Testis (tissue), 3 donors: Measurements from ENCODE around the gene DBP. TPM values are rescaled to one million over a fixed set of nuclear protein-coding genes. Genes with fewer than 3 reads are reported as not detected.
A peak's percentile ranks its signal among the peaks of the same experiment; 100 is the strongest.

Experiments used
- DNase-seq: peaks from one replicate; pipeline ENCODE4 v3.0.0-alpha.2; 2019
- H3K27ac ChIP-seq, 2 donors: fragments of 200-600 bp; sonication (generic); one replicate each; pipeline ENCODE4 v1.5.1; 2019
- H3K27me3 ChIP-seq: fragments of 200-600 bp; sonication (generic); one replicate; pipeline ENCODE4 v1.5.1; 2019
- H3K36me3 ChIP-seq: fragments of 200-600 bp; sonication (generic); one replicate; pipeline ENCODE4 v1.5.1; 2017; ENCODE audit warnings: low read depth; ENCODE audit errors: missing control alignments
- H3K4me1 ChIP-seq: fragments of 200-600 bp; sonication (generic); one replicate; pipeline ENCODE4 v1.5.1; 2019
- H3K4me3 ChIP-seq, 2 donors: fragments of 200-600 bp; sonication (generic); one replicate each; pipeline ENCODE4 v1.5.1; 2017 to 2019
- H3K9me3 ChIP-seq: fragments of 200-600 bp; sonication (generic); one replicate; pipeline ENCODE4 v1.5.1; 2017
- POLR2A ChIP-seq: fragments of 450-650 bp; IDR thresholded peaks from one replicate; pipeline ENCODE4 v1.6.1; 2017; ENCODE audit warnings: antibody characterized with exemption, mild to moderate bottlenecking, moderate library complexity
- WGBS, 2 donors: methylation state at CpG; one replicate each; pipeline ENCODE4 v1.1.5; 2018; 5-methylcytosine and 5-hydroxymethylcytosine counted together
- intact Hi-C: fragments of 100-400 bp; cut with DNase I; formaldehyde crosslinking; loops from one replicate; pipeline ENCODE4 v1.15.1; 2023; ENCODE audit warnings: low total_unique reads
- polyA plus RNA-seq: library from polyadenylated mRNA; stranded (reverse); fragments of 350-450 nt; fragmentation: Illumina TruSeq; extraction: RNeasy Lipid Tissue Mini Kit (QIAGEN cat#74804); gene quantifications from one replicate; pipeline ENCODE4 v1.2.3, GENCODE V29; 2014; ENCODE audit warnings: low read depth, low replicate concordance; ENCODE audit not compliant: insufficient read depth
- total RNA-seq, 2 donors: library from RNA; depleted of rRNA; stranded (reverse); fragments of >200 nt; gene quantifications; one replicate each; pipeline ENCODE4 v1.2.3, GENCODE V29; 2016
- TF ChIP-seq, protein P1 (sequence below), 3 experiments: fragments of 450-650 bp in 2 of 3; fragments of 200-600 bp in 1 of 3; sonication (generic) in 1 of 3; IDR thresholded peaks; one replicate each; pipeline ENCODE4 v1.5.1; 2016 to 2019; ENCODE audit warnings: antibody characterized with exemption in 3 of 3, mild to moderate bottlenecking in 2 of 3, moderate library complexity in 1 of 3

Gene DBP
- total and polyA plus RNA-seq, 3 donors from 2014 or later: 30.4 to 51.0 (median 48.9) TPM

DNA sequence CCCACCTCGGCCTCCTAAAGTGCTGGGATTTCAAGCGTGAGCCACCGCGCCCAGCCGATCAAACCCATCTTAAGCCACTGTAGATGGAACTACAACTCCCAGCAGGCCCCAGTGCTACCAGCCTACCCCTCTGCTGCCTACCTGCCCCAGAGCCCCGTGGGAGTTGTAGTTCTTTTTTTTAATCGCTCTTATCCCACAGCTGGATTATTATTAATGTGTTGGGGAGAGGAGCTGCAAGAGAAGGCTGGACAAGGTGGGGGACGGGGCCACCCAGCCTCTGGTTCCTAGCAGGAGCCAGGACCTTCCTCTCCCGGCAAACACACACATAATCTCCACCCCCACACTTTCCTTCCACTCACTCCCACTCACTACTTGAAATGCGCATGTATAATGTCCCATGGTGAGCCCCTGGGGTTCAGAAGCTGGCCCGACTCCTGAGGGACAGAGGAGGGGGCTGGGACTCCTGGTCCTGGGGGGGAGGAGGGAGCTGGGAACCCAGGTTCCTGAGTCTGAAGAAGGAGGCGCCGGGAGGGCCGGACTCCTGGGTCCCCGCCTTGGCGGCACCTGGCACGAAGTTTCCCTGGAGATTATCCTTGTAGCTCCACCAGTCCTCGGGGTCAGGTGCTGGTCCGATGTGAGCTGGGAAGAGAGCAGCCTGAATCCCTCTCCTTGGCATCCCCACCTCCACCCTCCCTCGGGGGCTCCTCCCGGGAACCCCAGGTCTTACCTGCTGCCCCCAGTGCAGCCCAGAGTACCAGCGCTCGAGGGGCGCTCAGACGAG lies 7.8 kb upstream of the DBP start:
- Histone ChIP-seq H3K4me3 (peak overlapping the region; percentile 49 to 66), H3K9me3 (no peaks in the 10 kb centered on the region), H3K27ac (peak overlapping the region; percentile 92 to 96), H3K27me3 (no peaks in the 10 kb centered on the region), H3K4me1 (peaks cover 17% of the 10 kb centered on the region), H3K36me3 (no peaks in the 10 kb centered on the region)
- intact Hi-C loops: loop anchor here (10.0 kb wide), 1 partner anchor 200 kb away; no protein-coding TSS in a partner anchor
- DNase-seq: peak; percentile 92
- WGBS, 2 donors: 1 to 2% methylated on average over 16 to 25 of the region's 25 CpGs
- TF ChIP-seq, protein P1, sequence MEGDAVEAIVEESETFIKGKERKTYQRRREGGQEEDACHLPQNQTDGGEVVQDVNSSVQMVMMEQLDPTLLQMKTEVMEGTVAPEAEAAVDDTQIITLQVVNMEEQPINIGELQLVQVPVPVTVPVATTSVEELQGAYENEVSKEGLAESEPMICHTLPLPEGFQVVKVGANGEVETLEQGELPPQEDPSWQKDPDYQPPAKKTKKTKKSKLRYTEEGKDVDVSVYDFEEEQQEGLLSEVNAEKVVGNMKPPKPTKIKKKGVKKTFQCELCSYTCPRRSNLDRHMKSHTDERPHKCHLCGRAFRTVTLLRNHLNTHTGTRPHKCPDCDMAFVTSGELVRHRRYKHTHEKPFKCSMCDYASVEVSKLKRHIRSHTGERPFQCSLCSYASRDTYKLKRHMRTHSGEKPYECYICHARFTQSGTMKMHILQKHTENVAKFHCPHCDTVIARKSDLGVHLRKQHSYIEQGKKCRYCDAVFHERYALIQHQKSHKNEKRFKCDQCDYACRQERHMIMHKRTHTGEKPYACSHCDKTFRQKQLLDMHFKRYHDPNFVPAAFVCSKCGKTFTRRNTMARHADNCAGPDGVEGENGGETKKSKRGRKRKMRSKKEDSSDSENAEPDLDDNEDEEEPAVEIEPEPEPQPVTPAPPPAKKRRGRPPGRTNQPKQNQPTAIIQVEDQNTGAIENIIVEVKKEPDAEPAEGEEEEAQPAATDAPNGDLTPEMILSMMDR (IDR thresholded peaks at IDR 0.05): peak in 1 of 3 experiments; percentile 7
- TF ChIP-seq POLR2A: no peak

DNA sequence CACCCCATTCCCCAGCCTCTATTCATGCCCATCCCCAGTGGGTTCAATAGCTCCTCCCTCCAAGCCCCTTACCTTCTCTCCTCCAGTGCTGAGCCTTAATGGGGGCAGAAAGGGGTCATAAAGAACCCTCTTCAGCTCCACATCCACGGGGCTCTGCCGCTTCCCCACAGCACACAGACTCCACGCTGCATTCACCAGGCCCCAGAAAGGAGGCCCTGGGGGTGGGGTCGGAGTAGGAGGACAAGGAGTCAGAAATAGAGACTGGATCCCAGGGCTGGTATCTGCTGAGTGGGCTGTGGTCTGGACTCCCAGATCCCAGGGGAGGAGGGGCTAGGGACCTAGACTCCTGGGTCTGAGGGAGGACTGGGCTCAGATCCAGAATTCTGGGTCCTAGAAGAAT lies 7.2 kb upstream of the DBP start:
- H3K27ac ChIP-seq: peak overlapping the region in 1 of 2 donors; percentile 92
- H3K36me3 ChIP-seq: no peaks in the 10 kb centered on the region
- no peaks in the 10 kb centered on the region for H3K27me3 ChIP-seq
- no peak for DNase-seq
- 48 to 56% methylated on average over 4 of the region's 4 CpGs for WGBS, 2 donors
- intact Hi-C loops: loop anchor here (10.0 kb wide), 1 partner anchor 200 kb away; no protein-coding TSS in a partner anchor
- TF ChIP-seq, protein P1 (IDR thresholded peaks at IDR 0.05): no peak
- no peak for TF ChIP-seq POLR2A
- no peaks in the 10 kb centered on the region for H3K9me3 ChIP-seq
- H3K4me1 ChIP-seq: peaks cover 17% of the 10 kb centered on the region
- H3K4me3 ChIP-seq: peak overlapping the region in 1 of 2 donors; percentile 66

DNA sequence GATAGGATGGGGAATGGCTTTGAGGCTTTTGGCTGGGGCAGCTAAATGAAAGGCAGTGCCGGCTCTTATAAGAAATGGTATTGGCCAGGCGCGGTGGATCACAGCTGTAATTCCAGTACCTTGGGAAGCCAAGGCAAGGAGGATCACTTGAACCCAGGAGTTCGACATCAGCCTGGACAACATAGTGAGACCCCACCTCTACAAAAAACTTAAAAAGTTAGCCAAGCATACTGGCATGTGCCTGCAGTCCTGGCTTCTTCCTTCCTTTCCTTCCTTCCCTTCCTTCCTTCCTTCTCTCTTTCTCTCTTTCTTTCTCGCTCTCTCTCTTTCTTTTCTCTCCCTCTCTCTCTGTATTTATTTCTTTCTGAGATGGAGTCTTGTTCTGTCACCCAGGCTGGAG lies 5.7 kb upstream of the DBP start:
- no peak for DNase-seq
- Histone ChIP-seq H3K36me3 (no peaks in the 10 kb centered on the region), H3K9me3 (no peaks in the 10 kb centered on the region), H3K4me1 (peaks cover 24% of the 10 kb centered on the region), H3K27me3 (no peaks in the 10 kb centered on the region), H3K4me3 (no peak overlapping the region), H3K27ac (no peak overlapping the region)
- intact Hi-C loops: loop anchor here (10.0 kb wide), 1 partner anchor 202 kb away; no protein-coding TSS in a partner anchor
- 88 to 89% methylated on average over 5 of the region's 5 CpGs for WGBS, 2 donors
- TF ChIP-seq, protein P1 (IDR thresholded peaks at IDR 0.05): no peak
- no peak for TF ChIP-seq POLR2A

DNA sequence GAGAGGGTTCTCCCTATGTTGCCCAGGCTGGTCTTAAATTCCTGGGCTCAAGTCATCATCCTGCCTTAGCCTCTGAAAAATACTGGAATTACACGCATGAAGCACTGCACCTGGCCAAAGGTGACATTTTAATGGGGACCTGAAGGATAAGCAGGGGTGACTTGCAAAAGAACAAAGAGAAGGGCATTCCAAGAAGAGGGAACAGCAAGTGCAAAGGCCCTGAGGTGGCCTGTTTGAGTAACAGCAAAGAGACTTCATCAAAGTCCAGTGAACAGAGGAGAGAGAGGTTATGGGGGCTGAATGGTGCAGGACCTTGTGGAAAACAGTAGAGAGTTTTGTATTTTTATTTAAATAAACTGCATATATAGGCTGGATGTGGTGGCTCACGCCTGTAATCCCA lies 4.7 kb upstream of the DBP start:
- Histone ChIP-seq H3K9me3 (no peaks in the 10 kb centered on the region), H3K27ac (no peak overlapping the region), H3K4me1 (peaks cover 24% of the 10 kb centered on the region), H3K4me3 (no peak overlapping the region), H3K27me3 (no peaks in the 10 kb centered on the region), H3K36me3 (no peaks in the 10 kb centered on the region)
- TF ChIP-seq, protein P1 (IDR thresholded peaks at IDR 0.05): no peak
- TF ChIP-seq POLR2A: no peak
- WGBS, 2 donors: 97 to 100% methylated on average over 2 of the region's 2 CpGs
- no peak for DNase-seq
- intact Hi-C loops: loop anchor here (10.0 kb wide), 1 partner anchor 203 kb away; no protein-coding TSS in a partner anchor
